ENCODE measurements around the gene ATP6V1D.

- TF ChIP-seq EZH2 (IDR thresholded peaks at IDR 0.05; ENCODE audit: insufficient read depth, poor library complexity, severe bottlenecking) (no peak), EZH2phosphoT487 (IDR thresholded peaks at IDR 0.05; ENCODE audit: insufficient read depth, low read depth) (no peak)
These were observed 29.7 kb upstream of the ATP6V1D start for GRCh38 chr14:67389275-67389674.

All from GM23248 (cell line).